Measurements from ENCODE around the gene COL25A1. TPM values are rescaled to one million over a fixed set of nuclear protein-coding genes. Genes with fewer than 3 reads are reported as not detected.

COL25A1 gene
- total RNA-seq, 1 experiment from 2014 or later = not detected

- in situ Hi-C loops (cut with HindIII; ENCODE audit: low pct_unique_long_range_greater_than_20kb, low sequenced_read_pairs) = no loop called here
- Histone ChIP-seq H3K4me3 (ENCODE audit: low read depth in 2 of 2, low read length in 2 of 2) (no peak overlapping the region), H3K4me1 (ENCODE audit: control insufficient read depth, insufficient read depth, low read length) (no peaks in the 10 kb centered on the region), H3K36me3 (ENCODE audit: control insufficient read depth, insufficient read depth, low read length) (no peaks in the 10 kb centered on the region), H3K9me3 (ENCODE audit: control insufficient read depth, insufficient read depth, low read depth, low read length) (no peaks in the 10 kb centered on the region), H3K27ac (ENCODE audit: low read length) (no peak overlapping the region), H3K27me3 (ENCODE audit: control insufficient read depth, insufficient read depth, low read length) (no peaks in the 10 kb centered on the region)
- BruUV-seq (replicated peaks) = no TSS peak
- CTCF ChIA-PET = no interaction called here
- no peak for DNase-seq (ENCODE audit: low read depth, low spot score)
- no peak for ATAC-seq
- TF ChIP-seq, protein P1, sequence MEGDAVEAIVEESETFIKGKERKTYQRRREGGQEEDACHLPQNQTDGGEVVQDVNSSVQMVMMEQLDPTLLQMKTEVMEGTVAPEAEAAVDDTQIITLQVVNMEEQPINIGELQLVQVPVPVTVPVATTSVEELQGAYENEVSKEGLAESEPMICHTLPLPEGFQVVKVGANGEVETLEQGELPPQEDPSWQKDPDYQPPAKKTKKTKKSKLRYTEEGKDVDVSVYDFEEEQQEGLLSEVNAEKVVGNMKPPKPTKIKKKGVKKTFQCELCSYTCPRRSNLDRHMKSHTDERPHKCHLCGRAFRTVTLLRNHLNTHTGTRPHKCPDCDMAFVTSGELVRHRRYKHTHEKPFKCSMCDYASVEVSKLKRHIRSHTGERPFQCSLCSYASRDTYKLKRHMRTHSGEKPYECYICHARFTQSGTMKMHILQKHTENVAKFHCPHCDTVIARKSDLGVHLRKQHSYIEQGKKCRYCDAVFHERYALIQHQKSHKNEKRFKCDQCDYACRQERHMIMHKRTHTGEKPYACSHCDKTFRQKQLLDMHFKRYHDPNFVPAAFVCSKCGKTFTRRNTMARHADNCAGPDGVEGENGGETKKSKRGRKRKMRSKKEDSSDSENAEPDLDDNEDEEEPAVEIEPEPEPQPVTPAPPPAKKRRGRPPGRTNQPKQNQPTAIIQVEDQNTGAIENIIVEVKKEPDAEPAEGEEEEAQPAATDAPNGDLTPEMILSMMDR (IDR thresholded peaks at IDR 0.05) = no peak
- no peak for TF ChIP-seq SIN3A (IDR thresholded peaks at IDR 0.05; ENCODE audit: borderline replicate concordance, insufficient read depth, low read depth, low read length)
- no peak for TF ChIP-seq POLR2AphosphoS5 (IDR thresholded peaks at IDR 0.05; ENCODE audit: low read depth, low read length)
- TF ChIP-seq, protein P2, sequence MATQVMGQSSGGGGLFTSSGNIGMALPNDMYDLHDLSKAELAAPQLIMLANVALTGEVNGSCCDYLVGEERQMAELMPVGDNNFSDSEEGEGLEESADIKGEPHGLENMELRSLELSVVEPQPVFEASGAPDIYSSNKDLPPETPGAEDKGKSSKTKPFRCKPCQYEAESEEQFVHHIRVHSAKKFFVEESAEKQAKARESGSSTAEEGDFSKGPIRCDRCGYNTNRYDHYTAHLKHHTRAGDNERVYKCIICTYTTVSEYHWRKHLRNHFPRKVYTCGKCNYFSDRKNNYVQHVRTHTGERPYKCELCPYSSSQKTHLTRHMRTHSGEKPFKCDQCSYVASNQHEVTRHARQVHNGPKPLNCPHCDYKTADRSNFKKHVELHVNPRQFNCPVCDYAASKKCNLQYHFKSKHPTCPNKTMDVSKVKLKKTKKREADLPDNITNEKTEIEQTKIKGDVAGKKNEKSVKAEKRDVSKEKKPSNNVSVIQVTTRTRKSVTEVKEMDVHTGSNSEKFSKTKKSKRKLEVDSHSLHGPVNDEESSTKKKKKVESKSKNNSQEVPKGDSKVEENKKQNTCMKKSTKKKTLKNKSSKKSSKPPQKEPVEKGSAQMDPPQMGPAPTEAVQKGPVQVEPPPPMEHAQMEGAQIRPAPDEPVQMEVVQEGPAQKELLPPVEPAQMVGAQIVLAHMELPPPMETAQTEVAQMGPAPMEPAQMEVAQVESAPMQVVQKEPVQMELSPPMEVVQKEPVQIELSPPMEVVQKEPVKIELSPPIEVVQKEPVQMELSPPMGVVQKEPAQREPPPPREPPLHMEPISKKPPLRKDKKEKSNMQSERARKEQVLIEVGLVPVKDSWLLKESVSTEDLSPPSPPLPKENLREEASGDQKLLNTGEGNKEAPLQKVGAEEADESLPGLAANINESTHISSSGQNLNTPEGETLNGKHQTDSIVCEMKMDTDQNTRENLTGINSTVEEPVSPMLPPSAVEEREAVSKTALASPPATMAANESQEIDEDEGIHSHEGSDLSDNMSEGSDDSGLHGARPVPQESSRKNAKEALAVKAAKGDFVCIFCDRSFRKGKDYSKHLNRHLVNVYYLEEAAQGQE (IDR thresholded peaks at IDR 0.05; ENCODE audit: insufficient read depth in 1 of 2, low read depth in 2 of 2, low read length in 1 of 2) = no peak
- TF ChIP-seq TCF7L2 (IDR thresholded peaks at IDR 0.05; ENCODE audit: low read depth, low read length) = no peak
- intact Hi-C loops (cut with micrococcal nuclease; ENCODE audit: unreplicated experiment) = no loop called here
- POLR2A ChIA-PET = no interaction called here
These were observed 111.2 kb downstream of the COL25A1 start for GRCh38 chr4:109191216-109191615.

DNA sequence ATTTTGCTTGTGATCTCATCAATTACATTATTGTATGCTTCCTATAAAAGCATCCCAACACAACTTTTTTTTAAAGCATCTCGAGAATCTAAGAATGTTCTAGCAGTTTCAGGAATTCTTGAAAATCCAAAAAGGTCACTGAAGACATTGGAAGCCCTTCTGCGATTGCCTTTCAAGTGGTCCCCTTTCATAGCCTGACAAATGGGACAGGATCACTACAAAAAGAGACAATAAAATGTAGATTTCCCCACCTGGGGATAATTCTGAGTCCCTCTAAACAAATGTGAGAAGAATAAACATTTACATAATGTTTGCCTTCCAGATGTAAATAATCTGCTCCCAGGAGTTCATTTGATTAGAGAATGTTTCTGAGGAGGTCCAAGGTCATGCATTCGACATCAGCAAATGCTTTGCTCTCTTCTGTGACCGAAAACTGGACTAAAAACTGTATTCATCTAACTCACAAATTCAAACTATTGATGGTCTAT is 116.0 kb downstream of the COL25A1 start:
- ATAC-seq (no peak), DNase-seq (ENCODE audit: low read depth, low spot score) (no peak)
- H3K9me3 ChIP-seq (ENCODE audit: control insufficient read depth, insufficient read depth, low read depth, low read length) = no peaks in the 10 kb centered on the region
- no peaks in the 10 kb centered on the region for H3K4me1 ChIP-seq (ENCODE audit: control insufficient read depth, insufficient read depth, low read length)
- no peak overlapping the region for H3K4me3 ChIP-seq (ENCODE audit: low read depth in 2 of 2, low read length in 2 of 2)
- TF ChIP-seq, protein P1 (IDR thresholded peaks at IDR 0.05) = no peak
- TF ChIP-seq POLR2AphosphoS5 (IDR thresholded peaks at IDR 0.05; ENCODE audit: low read depth, low read length) = no peak
- TF ChIP-seq TCF7L2 (IDR thresholded peaks at IDR 0.05; ENCODE audit: low read depth, low read length) = no peak
- TF ChIP-seq, protein P2 (IDR thresholded peaks at IDR 0.05; ENCODE audit: insufficient read depth in 1 of 2, low read depth in 2 of 2, low read length in 1 of 2) = no peak
- no peak for TF ChIP-seq SIN3A (IDR thresholded peaks at IDR 0.05; ENCODE audit: borderline replicate concordance, insufficient read depth, low read depth, low read length)
- no TSS peak for BruUV-seq (replicated peaks)
- no peaks in the 10 kb centered on the region for H3K36me3 ChIP-seq (ENCODE audit: control insufficient read depth, insufficient read depth, low read length)
- ChIA-PET POLR2A (no interaction called here), CTCF (no interaction called here)
- in situ Hi-C loops (cut with HindIII; ENCODE audit: low pct_unique_long_range_greater_than_20kb, low sequenced_read_pairs) = no loop called here
- no peak overlapping the region for H3K27ac ChIP-seq (ENCODE audit: low read length)
- intact Hi-C loops (cut with micrococcal nuclease; ENCODE audit: unreplicated experiment) = no loop called here
- no peaks in the 10 kb centered on the region for H3K27me3 ChIP-seq (ENCODE audit: control insufficient read depth, insufficient read depth, low read length)

Measured in Panc1 (cell line).